Endothelial cell (in vitro differentiated cells): Measurements from ENCODE around the gene RNPS1. TPM values are rescaled to one million over a fixed set of nuclear protein-coding genes. Genes with fewer than 3 reads are reported as not detected.

Experiments used
- DNase-seq: peaks from one replicate; pipeline ENCODE4 v3.0.0; 2021; ENCODE audit warnings: low spot score
- H3K27ac Mint-ChIP-seq: one replicate; pipeline ENCODE4 v1.8.0; 2021; ENCODE audit warnings: mixed read lengths, inconsistent platforms; ENCODE audit not compliant: unreplicated experiment
- H3K27me3 Mint-ChIP-seq: one replicate; pipeline ENCODE4 v1.8.0; 2021; ENCODE audit warnings: mild to moderate bottlenecking, moderate library complexity, mixed read lengths, inconsistent platforms; ENCODE audit not compliant: unreplicated experiment
- H3K36me3 Mint-ChIP-seq: one replicate; pipeline ENCODE4 v1.8.0; 2021; ENCODE audit warnings: mild to moderate bottlenecking, low read depth, mixed read lengths, inconsistent platforms; ENCODE audit not compliant: unreplicated experiment
- H3K4me1 Mint-ChIP-seq: one replicate; pipeline ENCODE4 v1.8.0; 2021; ENCODE audit warnings: mild to moderate bottlenecking, mixed read lengths, inconsistent platforms; ENCODE audit not compliant: unreplicated experiment
- H3K4me3 Mint-ChIP-seq: one replicate; pipeline ENCODE4 v1.8.0; 2021; ENCODE audit warnings: mild to moderate bottlenecking, mixed read lengths, inconsistent platforms; ENCODE audit not compliant: unreplicated experiment
- H3K9me3 Mint-ChIP-seq: one replicate; pipeline ENCODE4 v1.8.0; 2021; ENCODE audit warnings: mixed read lengths, inconsistent platforms; ENCODE audit not compliant: unreplicated experiment
- total RNA-seq: library from RNA; stranded (reverse); fragmentation: NEBNext Ultra II Directional; extraction: Animal tissue kit (Norgen Biotek cat#: 25700); gene quantifications from one replicate; pipeline ENCODE4 v1.2.1, GENCODE V29; 2021; ENCODE audit not compliant: unreplicated experiment
- TF ChIP-seq, protein P1 (sequence below): fragments of 200-600 bp; sonication (generic); IDR thresholded peaks from one replicate; pipeline ENCODE4 v1.5.0; 2021; ENCODE audit warnings: antibody characterized with exemption; ENCODE audit not compliant: unreplicated experiment

RNPS1 gene
- total RNA-seq, 1 donor from 2014 or later: 203 TPM

GRCh38 chr16:2257726-2258125 is 10.2 kb downstream of the RNPS1 start:
- Mint-ChIP-seq H3K9me3 (no peaks in the 10 kb centered on the region), H3K36me3 (peaks cover 48% of the 10 kb centered on the region), H3K27me3 (no peaks in the 10 kb centered on the region), H3K27ac (no peak overlapping the region), H3K4me3 (no peak overlapping the region), H3K4me1 (no peaks in the 10 kb centered on the region)
- no peak for DNase-seq
- TF ChIP-seq, protein P1, sequence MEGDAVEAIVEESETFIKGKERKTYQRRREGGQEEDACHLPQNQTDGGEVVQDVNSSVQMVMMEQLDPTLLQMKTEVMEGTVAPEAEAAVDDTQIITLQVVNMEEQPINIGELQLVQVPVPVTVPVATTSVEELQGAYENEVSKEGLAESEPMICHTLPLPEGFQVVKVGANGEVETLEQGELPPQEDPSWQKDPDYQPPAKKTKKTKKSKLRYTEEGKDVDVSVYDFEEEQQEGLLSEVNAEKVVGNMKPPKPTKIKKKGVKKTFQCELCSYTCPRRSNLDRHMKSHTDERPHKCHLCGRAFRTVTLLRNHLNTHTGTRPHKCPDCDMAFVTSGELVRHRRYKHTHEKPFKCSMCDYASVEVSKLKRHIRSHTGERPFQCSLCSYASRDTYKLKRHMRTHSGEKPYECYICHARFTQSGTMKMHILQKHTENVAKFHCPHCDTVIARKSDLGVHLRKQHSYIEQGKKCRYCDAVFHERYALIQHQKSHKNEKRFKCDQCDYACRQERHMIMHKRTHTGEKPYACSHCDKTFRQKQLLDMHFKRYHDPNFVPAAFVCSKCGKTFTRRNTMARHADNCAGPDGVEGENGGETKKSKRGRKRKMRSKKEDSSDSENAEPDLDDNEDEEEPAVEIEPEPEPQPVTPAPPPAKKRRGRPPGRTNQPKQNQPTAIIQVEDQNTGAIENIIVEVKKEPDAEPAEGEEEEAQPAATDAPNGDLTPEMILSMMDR: no peak

GRCh38 chr16:2256531-2257140 is 11.3 kb downstream of the RNPS1 start:
- Mint-ChIP-seq H3K36me3 (peaks cover 39% of the 10 kb centered on the region), H3K4me1 (no peaks in the 10 kb centered on the region), H3K4me3 (peak overlapping the region; percentile 40), H3K27me3 (no peaks in the 10 kb centered on the region), H3K27ac (peak overlapping the region; percentile 2), H3K9me3 (no peaks in the 10 kb centered on the region)
- TF ChIP-seq, protein P1: no peak
- DNase-seq: no peak

DNA sequence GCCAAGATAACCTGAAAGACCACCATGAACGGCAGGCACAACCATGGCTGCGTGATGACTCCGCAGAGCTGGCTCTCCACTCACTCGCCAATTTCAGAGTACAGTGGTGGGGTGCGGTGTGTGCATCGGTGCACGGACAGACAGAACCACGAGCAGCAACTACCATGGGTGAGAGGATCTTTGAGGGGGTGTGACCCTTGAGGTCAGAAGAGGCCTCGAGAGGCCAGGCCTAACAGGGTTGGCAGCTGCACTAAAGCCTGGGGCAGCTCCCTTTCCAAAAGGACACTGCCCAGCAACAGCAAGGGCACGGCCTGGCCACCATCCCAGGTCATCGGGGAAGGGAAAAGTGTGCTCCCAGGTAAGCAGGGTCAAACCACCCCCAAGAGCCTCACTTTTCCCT is 14.6 kb downstream of the RNPS1 start:
- H3K4me1 Mint-ChIP-seq: peaks cover 5% of the 10 kb centered on the region
- TF ChIP-seq, protein P1: no peak
- no peak for DNase-seq
- peaks cover 33% of the 10 kb centered on the region for H3K36me3 Mint-ChIP-seq
- H3K9me3 Mint-ChIP-seq: no peaks in the 10 kb centered on the region
- peak overlapping the region; percentile 74 for H3K4me3 Mint-ChIP-seq
- peaks cover 4% of the 10 kb centered on the region for H3K27me3 Mint-ChIP-seq
- H3K27ac Mint-ChIP-seq: no peak overlapping the region

- Mint-ChIP-seq H3K4me3 (peak overlapping the region; percentile 74), H3K4me1 (peaks cover 5% of the 10 kb centered on the region), H3K27me3 (peaks cover 4% of the 10 kb centered on the region), H3K27ac (no peak overlapping the region), H3K36me3 (peaks cover 33% of the 10 kb centered on the region), H3K9me3 (no peaks in the 10 kb centered on the region)
- DNase-seq: no peak
- TF ChIP-seq, protein P1: no peak
Measured at GRCh38 chr16:2252806-2253148, 15.1 kb downstream of the RNPS1 start.

DNA sequence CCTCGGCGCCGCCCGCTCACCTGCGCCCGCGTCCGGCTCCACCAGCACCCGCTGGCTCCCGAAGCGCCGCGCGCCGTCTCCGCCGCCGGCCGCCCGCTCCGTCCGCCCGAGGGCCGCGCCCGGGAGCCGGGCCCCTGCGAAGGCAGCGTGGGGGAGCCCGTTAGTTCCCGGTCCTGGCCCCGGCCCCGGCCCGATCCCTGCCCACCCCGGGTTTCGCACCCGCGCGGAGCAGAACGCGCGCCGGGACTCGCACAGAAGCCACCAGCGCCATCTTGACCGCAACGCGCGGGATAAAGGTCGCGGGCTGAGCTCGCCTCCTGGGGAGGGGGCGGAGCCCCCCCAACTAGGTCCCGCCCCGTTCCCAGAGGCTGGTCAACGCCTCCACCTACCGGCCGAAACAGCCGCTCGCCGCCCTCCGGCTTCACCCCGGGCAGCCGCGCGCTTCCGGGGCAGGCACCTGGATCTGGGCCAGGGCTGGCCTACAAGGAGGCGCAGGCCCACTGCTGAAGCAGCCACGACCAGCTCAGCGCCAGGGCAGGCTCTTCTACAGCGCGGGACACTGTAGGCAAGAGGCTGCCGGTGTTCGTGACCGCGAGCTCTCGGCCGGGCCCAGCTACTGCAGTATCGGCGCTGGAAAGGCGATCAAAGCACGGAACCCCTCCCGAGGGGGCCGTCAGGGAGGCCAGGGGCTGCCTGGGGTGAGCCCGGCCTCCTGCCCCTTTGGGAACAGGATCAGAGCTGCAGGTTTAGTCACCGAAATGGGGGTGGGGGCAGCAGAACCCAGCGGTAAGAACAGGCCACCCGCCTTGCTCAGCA is 16.4 kb downstream of the RNPS1 start, which contains the start of gene ECI1:
Gene ECI1, minus strand, starts transcription at position 292 of the 816 bp plus-strand sequence. Its CDS starts 21 bp downstream, at position 271.
- no peak within 1 kb of the TSS for H3K27ac Mint-ChIP-seq
- peaks cover 4% of the 10 kb centered on the region for H3K27me3 Mint-ChIP-seq
- TF ChIP-seq, protein P1: peak; percentile 49
- H3K9me3 Mint-ChIP-seq: no peaks in the 10 kb centered on the region
- H3K4me1 Mint-ChIP-seq: peaks cover 5% of the 10 kb centered on the region
- peak within 1 kb of the TSS; percentile 89 for H3K4me3 Mint-ChIP-seq
- DNase-seq: peak; percentile 92
- peaks cover 28% of the 10 kb centered on the region for H3K36me3 Mint-ChIP-seq
